ENCODE data around the gene CTNS.
A peak's percentile ranks its signal among the peaks of the same experiment; 100 is the strongest.

CTNS gene

DNA sequence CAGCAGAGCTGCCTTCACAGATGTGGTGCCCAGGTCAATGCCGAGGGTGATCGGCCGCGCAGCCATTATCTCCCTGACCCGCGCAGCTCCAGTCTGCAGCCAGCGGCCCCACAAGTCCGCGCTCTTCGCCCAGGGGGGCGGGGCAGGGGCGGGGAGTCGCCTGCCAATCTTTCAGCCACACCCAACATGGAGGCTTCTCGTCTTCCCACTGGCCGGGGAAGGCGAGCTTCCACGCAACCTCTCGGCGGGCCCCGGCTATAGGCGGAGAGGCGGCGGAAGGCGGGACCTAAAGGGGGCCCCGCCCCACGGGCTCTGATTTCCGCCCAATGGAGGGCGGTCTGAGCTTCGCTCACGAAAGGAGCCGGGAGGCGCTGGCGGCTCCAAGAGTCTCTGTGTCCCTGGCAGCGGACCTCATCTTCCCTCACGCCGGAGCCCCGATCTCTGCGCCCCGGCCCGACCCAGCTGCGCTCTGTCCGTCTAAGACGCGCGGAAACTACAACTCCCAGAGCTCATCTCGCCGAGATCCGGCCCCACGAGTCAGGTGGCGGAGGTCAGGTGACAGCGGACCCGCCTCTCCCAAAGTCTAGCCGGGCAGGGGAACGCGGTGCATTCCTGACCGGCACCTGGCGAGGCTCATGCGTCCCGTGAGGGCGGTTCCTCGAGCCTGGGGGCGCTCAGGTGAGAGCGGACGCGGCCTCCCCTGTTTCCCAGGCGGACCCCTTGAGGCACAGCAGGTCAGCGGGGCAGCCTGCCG, at the start of gene CTNS, which contains the start of gene SHPK:
Gene CTNS (plus strand): TSS at position 607 of the 754 bp plus-strand sequence. CDS start 3,447 bp downstream, outside the sequence.
Gene SHPK (minus strand): TSS at position 97 of the 754 bp plus-strand sequence. CDS start 31 bp downstream, at position 66.
- peak; percentile 99 for DNase-seq (ENCODE audit: low spot score)
- in situ Hi-C loops (cut with MboI; ENCODE audit: low pct_unique_long_range_greater_than_20kb, low sequenced_read_pairs, unreplicated experiment) = no loop called here
- TF ChIP-seq, protein P1, sequence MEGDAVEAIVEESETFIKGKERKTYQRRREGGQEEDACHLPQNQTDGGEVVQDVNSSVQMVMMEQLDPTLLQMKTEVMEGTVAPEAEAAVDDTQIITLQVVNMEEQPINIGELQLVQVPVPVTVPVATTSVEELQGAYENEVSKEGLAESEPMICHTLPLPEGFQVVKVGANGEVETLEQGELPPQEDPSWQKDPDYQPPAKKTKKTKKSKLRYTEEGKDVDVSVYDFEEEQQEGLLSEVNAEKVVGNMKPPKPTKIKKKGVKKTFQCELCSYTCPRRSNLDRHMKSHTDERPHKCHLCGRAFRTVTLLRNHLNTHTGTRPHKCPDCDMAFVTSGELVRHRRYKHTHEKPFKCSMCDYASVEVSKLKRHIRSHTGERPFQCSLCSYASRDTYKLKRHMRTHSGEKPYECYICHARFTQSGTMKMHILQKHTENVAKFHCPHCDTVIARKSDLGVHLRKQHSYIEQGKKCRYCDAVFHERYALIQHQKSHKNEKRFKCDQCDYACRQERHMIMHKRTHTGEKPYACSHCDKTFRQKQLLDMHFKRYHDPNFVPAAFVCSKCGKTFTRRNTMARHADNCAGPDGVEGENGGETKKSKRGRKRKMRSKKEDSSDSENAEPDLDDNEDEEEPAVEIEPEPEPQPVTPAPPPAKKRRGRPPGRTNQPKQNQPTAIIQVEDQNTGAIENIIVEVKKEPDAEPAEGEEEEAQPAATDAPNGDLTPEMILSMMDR (IDR thresholded peaks at IDR 0.05; ENCODE audit: extremely low read depth, insufficient read depth, missing control alignments) = no peak

DNA sequence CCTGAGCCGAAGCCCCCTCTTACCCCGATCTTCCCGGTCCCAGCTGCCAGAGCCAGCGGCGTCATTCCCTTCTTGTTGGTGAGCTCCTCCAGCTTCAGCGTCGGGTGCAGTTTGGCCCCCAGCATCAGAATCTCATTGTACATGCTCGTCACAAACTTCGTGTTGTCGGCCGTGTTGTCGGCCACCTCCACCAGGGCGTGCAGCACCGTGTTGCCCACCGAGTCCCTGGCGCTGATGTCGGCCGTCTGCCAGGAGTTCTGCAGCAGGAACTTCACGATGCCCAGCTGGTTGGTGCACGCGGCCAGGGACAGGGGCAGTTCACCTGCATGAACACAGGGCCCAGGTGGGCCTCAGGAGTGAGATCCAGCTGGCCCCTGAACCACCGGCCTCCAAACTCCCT, 46.8 kb upstream of the CTNS start:
- no peak for DNase-seq (ENCODE audit: low spot score)
- in situ Hi-C loops (cut with MboI; ENCODE audit: low pct_unique_long_range_greater_than_20kb, low sequenced_read_pairs, unreplicated experiment) = loop anchor here (25.0 kb wide), 1 partner anchor 102 kb away; the partner anchor contains the start of gene ASPA
- TF ChIP-seq, protein P1 (IDR thresholded peaks at IDR 0.05; ENCODE audit: extremely low read depth, insufficient read depth, missing control alignments) = no peak

DNA sequence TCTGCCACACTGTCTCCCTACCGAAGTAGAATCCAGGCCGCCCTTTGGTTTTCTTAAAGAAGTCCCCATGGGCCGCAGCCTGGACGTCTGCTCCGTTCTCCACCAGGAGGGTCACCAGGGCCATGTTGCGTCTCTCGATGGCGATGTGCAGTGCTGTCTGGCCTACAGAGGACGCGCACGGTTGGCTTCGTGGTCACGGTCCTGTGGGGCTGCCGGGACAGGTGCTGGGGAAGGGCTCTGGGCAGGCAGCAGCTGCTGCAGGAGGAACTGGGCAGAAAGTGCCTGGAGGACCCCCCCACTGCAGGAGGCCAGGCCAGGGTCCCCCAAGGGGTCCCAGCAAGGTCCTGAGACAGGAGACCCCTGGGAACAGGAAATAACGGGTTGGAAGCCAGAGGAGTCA, 46.3 kb upstream of the CTNS start:
- TF ChIP-seq, protein P1 (IDR thresholded peaks at IDR 0.05; ENCODE audit: extremely low read depth, insufficient read depth, missing control alignments) = no peak
- no peak for DNase-seq (ENCODE audit: low spot score)
- in situ Hi-C loops (cut with MboI; ENCODE audit: low pct_unique_long_range_greater_than_20kb, low sequenced_read_pairs, unreplicated experiment) = loop anchor here (25.0 kb wide), 1 partner anchor 103 kb away; the partner anchor contains the start of gene ASPA

DNA sequence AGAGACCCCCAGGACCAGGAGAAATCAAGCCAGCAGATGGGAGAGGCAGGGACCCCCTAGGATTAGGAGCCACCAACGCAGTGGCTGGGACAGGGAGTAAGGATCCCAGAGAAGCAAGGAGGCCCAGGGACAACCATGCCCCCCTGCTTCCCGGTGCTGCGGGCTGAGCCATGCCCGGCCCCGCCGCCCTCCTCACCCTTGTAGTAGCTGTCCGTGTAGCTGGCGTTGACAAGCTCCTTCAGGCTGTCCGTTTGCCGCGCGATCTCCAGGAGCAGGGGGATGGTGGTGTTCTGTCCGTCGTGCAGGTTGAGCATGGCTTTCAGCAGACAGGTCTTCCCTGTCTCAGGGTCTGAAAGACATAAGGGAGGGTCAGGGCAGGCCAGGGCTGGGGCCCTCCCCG, 45.8 kb upstream of the CTNS start:
- in situ Hi-C loops (cut with MboI; ENCODE audit: low pct_unique_long_range_greater_than_20kb, low sequenced_read_pairs, unreplicated experiment) = loop anchor here (25.0 kb wide), 1 partner anchor 103 kb away; the partner anchor contains the start of gene ASPA
- no peak for DNase-seq (ENCODE audit: low spot score)
- TF ChIP-seq, protein P1 (IDR thresholded peaks at IDR 0.05; ENCODE audit: extremely low read depth, insufficient read depth, missing control alignments) = no peak

DNA sequence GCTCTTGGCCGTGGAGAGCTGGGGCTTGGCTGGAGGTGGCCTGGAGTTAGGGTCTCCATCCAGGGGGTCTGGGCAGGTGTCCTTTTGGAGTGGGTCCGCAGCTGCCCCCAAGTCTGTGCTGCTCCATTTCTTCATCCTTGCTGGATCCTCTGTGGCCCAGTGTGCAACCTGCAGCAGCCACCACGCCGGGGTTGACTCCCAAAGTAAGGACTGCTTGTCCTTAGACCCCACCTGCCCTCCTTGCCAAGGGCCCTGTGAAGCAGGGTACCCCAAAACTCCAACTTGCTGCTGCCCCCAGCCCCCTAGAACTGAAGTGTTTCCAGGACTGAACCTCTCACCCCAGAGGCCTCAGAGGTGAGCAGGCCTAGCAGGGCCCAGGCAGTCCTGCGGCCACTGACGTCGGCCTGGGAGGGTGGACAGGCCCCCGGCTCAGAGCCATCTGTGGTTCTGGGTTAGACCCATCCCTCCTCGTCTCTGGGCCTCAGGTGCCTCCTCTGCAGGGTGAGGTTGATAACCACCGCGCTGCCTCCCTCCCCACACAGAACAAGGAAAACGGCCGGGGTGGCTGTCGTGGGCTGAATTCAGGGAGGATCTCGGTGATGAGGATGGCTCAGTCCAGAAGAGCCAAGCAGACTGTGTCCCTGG, 44.2 kb upstream of the CTNS start:
- TF ChIP-seq, protein P1 (IDR thresholded peaks at IDR 0.05; ENCODE audit: extremely low read depth, insufficient read depth, missing control alignments) = no peak
- no peak for DNase-seq (ENCODE audit: low spot score)
- in situ Hi-C loops (cut with MboI; ENCODE audit: low pct_unique_long_range_greater_than_20kb, low sequenced_read_pairs, unreplicated experiment) = loop anchor here (25.0 kb wide), 1 partner anchor 105 kb away; the partner anchor contains the start of gene ASPA

DNA sequence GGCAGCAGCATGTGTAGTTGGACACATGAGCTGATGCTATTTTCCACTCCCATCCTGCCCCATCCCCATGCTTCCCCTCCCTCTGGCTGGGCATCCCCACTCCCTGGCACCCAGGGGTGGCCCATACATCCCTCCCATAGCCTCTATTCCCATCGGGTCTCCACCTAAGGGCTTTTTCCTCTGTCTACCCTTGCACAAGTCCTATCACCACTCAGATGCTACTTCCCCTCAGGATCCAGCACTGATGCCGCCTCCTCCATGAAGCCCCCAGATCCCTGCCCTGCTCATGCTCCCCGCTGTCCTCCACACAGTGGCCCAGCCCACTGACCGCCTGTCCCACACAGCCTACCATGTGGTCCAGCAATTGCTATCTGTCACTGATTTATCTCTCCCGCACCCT, 43.2 kb upstream of the CTNS start:
- in situ Hi-C loops (cut with MboI; ENCODE audit: low pct_unique_long_range_greater_than_20kb, low sequenced_read_pairs, unreplicated experiment) = loop anchor here (25.0 kb wide), 1 partner anchor 106 kb away; the partner anchor contains the start of gene ASPA
- TF ChIP-seq, protein P1 (IDR thresholded peaks at IDR 0.05; ENCODE audit: extremely low read depth, insufficient read depth, missing control alignments) = no peak
- no peak for DNase-seq (ENCODE audit: low spot score)
